Measurements from ENCODE around the gene CERKL.

Gene CERKL

GRCh38 chr2:181626671-181627070, 30.2 kb downstream of the CERKL start:
- TF ChIP-seq ZBTB7A (IDR thresholded peaks at IDR 0.05; ENCODE audit: low read depth) (no peak), RAD21 (IDR thresholded peaks at IDR 0.05; ENCODE audit: low read depth) (no peak), NFIC (IDR thresholded peaks at IDR 0.05) (no peak), TAF1 (IDR thresholded peaks at IDR 0.05; ENCODE audit: low read depth) (no peak)
- TF ChIP-seq, protein P1, sequence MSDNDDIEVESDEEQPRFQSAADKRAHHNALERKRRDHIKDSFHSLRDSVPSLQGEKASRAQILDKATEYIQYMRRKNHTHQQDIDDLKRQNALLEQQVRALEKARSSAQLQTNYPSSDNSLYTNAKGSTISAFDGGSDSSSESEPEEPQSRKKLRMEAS (IDR thresholded peaks at IDR 0.05), result no peak

- TF ChIP-seq, protein P1 (IDR thresholded peaks at IDR 0.05), result no peak
- no peak for TF ChIP-seq CREB1 (IDR thresholded peaks at IDR 0.05; ENCODE audit: low read depth)
Observed at GRCh38 chr2:181623159-181623558, 33.7 kb downstream of the CERKL start.

GRCh38 chr2:181621779-181622490, 35.0 kb downstream of the CERKL start:
- TF ChIP-seq USF1 (IDR thresholded peaks at IDR 0.05) (no peak), FOXM1 (IDR thresholded peaks at IDR 0.05; ENCODE audit: borderline replicate concordance, low read depth) (no peak), YY1 (IDR thresholded peaks at IDR 0.05; ENCODE audit: low read depth) (no peak), EGR1 (IDR thresholded peaks at IDR 0.05) (no peak), ZBTB7A (IDR thresholded peaks at IDR 0.05; ENCODE audit: low read depth) (no peak), RAD21 (IDR thresholded peaks at IDR 0.05; ENCODE audit: low read depth) (no peak), CEBPB (IDR thresholded peaks at IDR 0.05) (no peak), NFIC (IDR thresholded peaks at IDR 0.05) (no peak), REST (IDR thresholded peaks at IDR 0.05; ENCODE audit: low read depth) (no peak), CREB1 (IDR thresholded peaks at IDR 0.05; ENCODE audit: low read depth) (no peak)

- no peak for TF ChIP-seq TEAD4 (IDR thresholded peaks at IDR 0.05)
- no peak for TF ChIP-seq TCF12 (IDR thresholded peaks at IDR 0.05; ENCODE audit: low read depth)
- TF ChIP-seq FOXM1 (IDR thresholded peaks at IDR 0.05; ENCODE audit: borderline replicate concordance, low read depth), result no peak
- TF ChIP-seq EP300 (IDR thresholded peaks at IDR 0.05; ENCODE audit: borderline replicate concordance), result no peak
Observed at GRCh38 chr2:181619516-181619915, 37.4 kb downstream of the CERKL start.

DNA sequence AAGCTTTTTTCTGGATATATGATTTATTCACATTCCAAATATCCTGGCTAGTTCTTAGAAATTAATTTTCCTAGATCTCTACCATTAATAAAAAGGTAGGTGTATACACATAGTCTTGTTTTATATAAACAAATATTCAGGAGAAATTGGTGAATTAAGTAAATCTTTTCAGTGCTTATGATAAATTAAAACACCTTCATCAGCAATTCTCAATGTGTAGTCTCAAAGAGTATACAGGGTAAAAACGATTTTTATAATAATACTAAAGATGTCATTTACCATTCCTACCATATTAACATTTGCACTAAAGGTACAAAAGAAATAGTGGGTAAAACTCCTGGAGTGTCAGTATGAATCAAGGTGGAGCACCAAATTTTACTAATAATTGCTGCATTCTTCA, 40.2 kb downstream of the CERKL start:
- TF ChIP-seq EGR1 (IDR thresholded peaks at IDR 0.05), result no peak
- no peak for TF ChIP-seq CEBPB (IDR thresholded peaks at IDR 0.05)
- no peak for TF ChIP-seq NFIC (IDR thresholded peaks at IDR 0.05)
- no peak for TF ChIP-seq TEAD4 (IDR thresholded peaks at IDR 0.05)
- no peak for TF ChIP-seq TCF12 (IDR thresholded peaks at IDR 0.05; ENCODE audit: low read depth)
- no peak for TF ChIP-seq EP300 (IDR thresholded peaks at IDR 0.05; ENCODE audit: borderline replicate concordance)
- no peak for TF ChIP-seq CREB1 (IDR thresholded peaks at IDR 0.05; ENCODE audit: low read depth)
- no peak for TF ChIP-seq REST (IDR thresholded peaks at IDR 0.05; ENCODE audit: low read depth)
- TF ChIP-seq FOXM1 (IDR thresholded peaks at IDR 0.05; ENCODE audit: borderline replicate concordance, low read depth), result no peak
- TF ChIP-seq YY1 (IDR thresholded peaks at IDR 0.05; ENCODE audit: low read depth), result no peak
- TF ChIP-seq RAD21 (IDR thresholded peaks at IDR 0.05; ENCODE audit: low read depth), result no peak
- no peak for TF ChIP-seq TAF1 (IDR thresholded peaks at IDR 0.05; ENCODE audit: low read depth)
- TF ChIP-seq ZBTB7A (IDR thresholded peaks at IDR 0.05; ENCODE audit: low read depth), result no peak
- TF ChIP-seq USF1 (IDR thresholded peaks at IDR 0.05), result no peak
- TF ChIP-seq, protein P1 (IDR thresholded peaks at IDR 0.05), result no peak

DNA sequence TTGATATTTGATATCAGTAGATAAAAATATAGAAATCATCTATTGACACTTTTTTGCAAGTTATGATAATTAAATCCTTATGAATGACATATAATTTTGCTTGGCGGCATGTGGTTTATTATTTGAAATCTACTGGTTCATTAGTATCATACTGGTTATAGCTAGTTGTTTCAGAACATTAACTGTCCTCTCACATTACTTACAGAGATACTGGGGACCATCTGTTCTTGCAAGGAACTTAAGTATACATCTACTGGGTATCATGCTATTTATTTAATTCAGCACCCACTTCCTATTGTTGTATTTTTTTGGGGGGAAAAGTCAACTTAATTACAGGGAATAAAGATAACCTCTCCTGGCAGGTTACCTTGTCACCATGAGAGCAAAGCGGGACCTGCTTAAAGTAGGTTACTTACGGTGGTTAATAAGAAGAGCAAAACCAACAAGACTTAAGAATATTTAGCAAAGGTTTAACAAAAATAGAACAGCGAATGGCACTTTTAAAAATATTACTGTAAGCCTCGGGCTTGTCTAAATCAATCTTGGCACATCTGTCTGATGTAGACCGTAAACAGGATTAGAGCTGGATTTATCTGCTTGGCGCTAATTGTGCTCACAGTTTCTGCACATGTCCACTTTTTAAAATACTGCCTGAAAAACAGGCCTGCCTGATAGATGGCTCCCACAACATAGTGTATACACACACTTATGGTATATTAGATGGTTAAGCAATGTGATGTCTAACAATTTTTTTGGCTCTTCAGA, 41.8 kb downstream of the CERKL start:
- TF ChIP-seq TEAD4 (IDR thresholded peaks at IDR 0.05), result no peak
- TF ChIP-seq TCF12 (IDR thresholded peaks at IDR 0.05; ENCODE audit: low read depth), result no peak
- no peak for TF ChIP-seq TAF1 (IDR thresholded peaks at IDR 0.05; ENCODE audit: low read depth)
- no peak for TF ChIP-seq ZBTB7A (IDR thresholded peaks at IDR 0.05; ENCODE audit: low read depth)
- TF ChIP-seq USF1 (IDR thresholded peaks at IDR 0.05), result no peak
- TF ChIP-seq FOXM1 (IDR thresholded peaks at IDR 0.05; ENCODE audit: borderline replicate concordance, low read depth), result no peak
- TF ChIP-seq EGR1 (IDR thresholded peaks at IDR 0.05), result no peak
- no peak for TF ChIP-seq RAD21 (IDR thresholded peaks at IDR 0.05; ENCODE audit: low read depth)
- TF ChIP-seq CEBPB (IDR thresholded peaks at IDR 0.05), result no peak
- TF ChIP-seq EP300 (IDR thresholded peaks at IDR 0.05; ENCODE audit: borderline replicate concordance), result no peak
- TF ChIP-seq, protein P1 (IDR thresholded peaks at IDR 0.05), result no peak
- no peak for TF ChIP-seq REST (IDR thresholded peaks at IDR 0.05; ENCODE audit: low read depth)
- TF ChIP-seq CREB1 (IDR thresholded peaks at IDR 0.05; ENCODE audit: low read depth), result no peak
- no peak for TF ChIP-seq NFIC (IDR thresholded peaks at IDR 0.05)
- no peak for TF ChIP-seq YY1 (IDR thresholded peaks at IDR 0.05; ENCODE audit: low read depth)
